PC-9 (cell line): ENCODE data around the gene HDGFL3. TPM values are rescaled to one million over a fixed set of nuclear protein-coding genes. Genes with fewer than 3 reads are reported as not detected.

Source experiments
- BruUV-seq: library from RNA; stranded (reverse); fragments of 400-500 nt; replicated peaks from 2 replicates; lab custom pipeline; 2021; lab: Mats Ljungman, UMichigan
- CTCF ChIA-PET: fragments of 300-600 bp; sonication (Branson Sonifier 250); formaldehyde crosslinking; loops from one replicate; lab custom pipeline; 2022; ENCODE audit warnings: antibody characterized with exemption; lab: Charles Lee
- POLR2A ChIA-PET: fragments of 300-600 bp; sonication (Branson Sonifier 250); formaldehyde crosslinking; loops from one replicate; lab custom pipeline; 2022; ENCODE audit warnings: antibody characterized with exemption; ENCODE audit not compliant: unreplicated experiment; lab: Charles Lee
- DNase-seq, 2 experiments: peaks; one replicate each; pipeline versions ENCODE4 v3.0.0 to v3.0.0-alpha.2; 2015 to 2022; ENCODE audit warnings: mixed read lengths in 1 of 2
- H2AFZ ChIP-seq: fragments of 200-600 bp; sonication (generic); 2 replicates; pipeline ENCODE4 v1.8.1; 2017; ENCODE audit warnings: antibody characterized with exemption
- H3F3A ChIP-seq: fragments of 200-600 bp; sonication (generic); 2 replicates; pipeline ENCODE4 v1.8.1; 2017; ENCODE audit warnings: antibody characterized with exemption, mild to moderate bottlenecking, low read depth; ENCODE audit not compliant: insufficient read depth
- H3K27ac ChIP-seq: fragments of 200-600 bp; sonication (generic); 2 replicates; pipeline ENCODE4 v1.6.1; 2016; ENCODE audit warnings: mixed run types
- H3K27me3 ChIP-seq: fragments of 200-600 bp; sonication (generic); 2 replicates; pipeline ENCODE4 v1.6.1; 2016; ENCODE audit warnings: low read depth, mixed run types; ENCODE audit not compliant: insufficient read depth
- H3K36me3 ChIP-seq: fragments of 200-600 bp; sonication (generic); 2 replicates; pipeline ENCODE4 v1.6.1; 2016; ENCODE audit warnings: low read depth, mixed run types
- H3K4me1 ChIP-seq: fragments of 200-600 bp; sonication (generic); replicated peaks from 2 replicates; pipeline ENCODE4 v1.6.1; 2016; ENCODE audit warnings: mixed run types; ENCODE audit not compliant: insufficient read depth
- H3K4me2 ChIP-seq: fragments of 200-600 bp; sonication (generic); 2 replicates; pipeline ENCODE4 v1.6.1; 2017; ENCODE audit warnings: mixed run types
- H3K4me3 ChIP-seq: fragments of 200-600 bp; sonication (generic); 2 replicates; pipeline ENCODE4 v1.6.1; 2016; ENCODE audit warnings: mixed run types
- H3K79me2 ChIP-seq: fragments of 200-600 bp; sonication (generic); 2 replicates; pipeline ENCODE4 v1.6.1; 2017; ENCODE audit warnings: low read depth, mixed run types
- H3K9me2 ChIP-seq: fragments of 200-600 bp; sonication (generic); 2 replicates; pipeline ENCODE4 v1.8.1; 2017; ENCODE audit warnings: mild to moderate bottlenecking; ENCODE audit not compliant: insufficient read depth
- H3K9me3 ChIP-seq: fragments of 200-600 bp; sonication (generic); 2 replicates; pipeline ENCODE4 v1.8.1; 2016; ENCODE audit warnings: low read depth; ENCODE audit not compliant: insufficient read depth
- H4K20me1 ChIP-seq: fragments of 200-600 bp; sonication (generic); 2 replicates; pipeline ENCODE4 v1.8.1; 2017; ENCODE audit not compliant: insufficient read depth
- CTCF ChIP-seq: fragments of 200-600 bp; sonication (generic); conservative IDR thresholded peaks from 2 replicates; pipeline ENCODE4 v1.6.1; 2017; ENCODE audit warnings: mixed run types, antibody characterized with exemption, mild to moderate bottlenecking, moderate library complexity
- EZH2 ChIP-seq: fragments of 200-600 bp; sonication (generic); IDR thresholded peaks from 2 replicates; pipeline ENCODE4 v1.8.0; 2017; ENCODE audit warnings: antibody characterized with exemption, low read depth
- intact Hi-C: fragments of 100-400 bp; cut with micrococcal nuclease; formaldehyde crosslinking; loops from one replicate; pipeline ENCODE4 v1.10.0; 2022; ENCODE audit not compliant: unreplicated experiment
- total RNA-seq: library from RNA; stranded (reverse); gene quantifications from 2 replicates; pipeline ENCODE4 v1.2.3, GENCODE V29; 2021

The HDGFL3 gene
- total RNA-seq, 1 experiment from 2014 or later: 10.1 TPM

- no TSS peak for BruUV-seq
- Histone ChIP-seq H3K4me2 (no peak overlapping the region), H3K27me3 (no peaks in the 10 kb centered on the region), H3K4me1 (no peaks in the 10 kb centered on the region), H4K20me1 (no peaks in the 10 kb centered on the region), H3K79me2 (no peaks in the 10 kb centered on the region), H3K36me3 (no peaks in the 10 kb centered on the region), H3K9me2 (no peaks in the 10 kb centered on the region), H3K4me3 (no peak overlapping the region), H3K9me3 (no peaks in the 10 kb centered on the region; the same call in 1 of the 2 replicates), H3K27ac (no peak overlapping the region), H3F3A (no peaks in the 10 kb centered on the region), H2AFZ (no peak overlapping the region)
- DNase-seq: no peak
- TF ChIP-seq EZH2 (no peak), CTCF (no peak)
- ChIA-PET CTCF (no interaction called here), POLR2A (no interaction called here)
- intact Hi-C loops: no loop called here
Measured at GRCh38 chr15:83200162-83200561, 7.5 kb downstream of the HDGFL3 start.

- ChIA-PET POLR2A (no interaction called here), CTCF (no interaction called here)
- Histone ChIP-seq H2AFZ (no peak overlapping the region), H3K27me3 (no peaks in the 10 kb centered on the region), H3K4me2 (no peak overlapping the region), H3K27ac (no peak overlapping the region), H3K36me3 (no peaks in the 10 kb centered on the region), H3K4me1 (no peaks in the 10 kb centered on the region), H3K9me3 (no peaks in the 10 kb centered on the region; the same call in 1 of the 2 replicates), H3K4me3 (no peak overlapping the region), H3K79me2 (no peaks in the 10 kb centered on the region), H3K9me2 (no peaks in the 10 kb centered on the region), H3F3A (no peaks in the 10 kb centered on the region), H4K20me1 (no peaks in the 10 kb centered on the region)
- intact Hi-C loops: no loop called here
- TF ChIP-seq CTCF (no peak), EZH2 (no peak)
- BruUV-seq: no TSS peak
- no peak for DNase-seq
Measured at GRCh38 chr15:83199288-83199687, 8.3 kb downstream of the HDGFL3 start.

GRCh38 chr15:83198476-83198875 is 9.1 kb downstream of the HDGFL3 start:
- Histone ChIP-seq H3F3A (no peaks in the 10 kb centered on the region), H3K27ac (no peak overlapping the region), H3K4me2 (no peak overlapping the region), H3K4me3 (no peak overlapping the region), H2AFZ (no peak overlapping the region), H3K4me1 (no peaks in the 10 kb centered on the region), H4K20me1 (no peaks in the 10 kb centered on the region), H3K9me2 (no peaks in the 10 kb centered on the region), H3K36me3 (no peaks in the 10 kb centered on the region), H3K9me3 (no peaks in the 10 kb centered on the region; the same call in 1 of the 2 replicates), H3K27me3 (no peaks in the 10 kb centered on the region), H3K79me2 (no peaks in the 10 kb centered on the region)
- CTCF ChIA-PET: no interaction called here
- POLR2A ChIA-PET: no interaction called here
- no peak for DNase-seq
- TF ChIP-seq CTCF: no peak
- BruUV-seq: no TSS peak
- intact Hi-C loops: no loop called here
